ENCODE results near the gene CDH4.

Gene CDH4

DNA sequence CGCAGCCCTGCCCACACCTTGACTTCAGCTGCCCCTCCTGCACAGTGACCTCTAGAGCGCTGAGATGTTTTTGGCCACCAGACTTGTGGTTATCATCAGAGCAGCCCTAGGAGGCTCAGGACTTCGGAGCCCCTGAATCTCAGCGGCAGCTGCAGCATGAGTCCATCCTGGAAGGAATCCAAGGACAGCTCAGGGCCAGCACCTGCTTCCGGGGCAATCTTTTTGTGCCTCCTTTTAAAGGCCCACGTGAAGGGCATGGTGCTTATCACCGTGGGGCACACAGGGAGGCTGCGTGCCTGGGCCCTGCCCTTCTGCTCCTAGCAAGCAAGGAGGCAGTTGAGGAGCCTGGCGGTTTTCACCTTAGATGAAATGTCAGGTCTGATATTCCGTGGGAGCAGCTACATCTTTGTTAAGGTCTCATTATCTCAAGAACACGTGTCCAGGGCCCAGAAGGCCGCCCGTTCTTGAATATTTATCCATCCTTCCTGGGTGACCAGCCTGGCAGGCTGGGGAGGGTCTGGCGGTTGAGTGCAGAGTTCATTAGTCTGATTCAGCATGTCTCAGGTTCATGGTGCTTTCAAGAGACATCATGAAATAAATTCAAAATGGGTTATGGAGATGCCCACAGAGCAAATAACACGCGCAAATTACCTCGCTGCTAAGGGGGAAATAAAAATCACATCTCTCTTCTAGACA, 421.2 kb downstream of the CDH4 start:
- ChIA-PET CTCF (no interaction called here), POLR2A (no interaction called here)
- no peak for DNase-seq (ENCODE audit: extremely low spot score)
- no peak for TF ChIP-seq CTCF (IDR thresholded peaks at IDR 0.05; ENCODE audit: control extremely low read depth, extremely low read depth, low read depth, missing control alignments)

DNA sequence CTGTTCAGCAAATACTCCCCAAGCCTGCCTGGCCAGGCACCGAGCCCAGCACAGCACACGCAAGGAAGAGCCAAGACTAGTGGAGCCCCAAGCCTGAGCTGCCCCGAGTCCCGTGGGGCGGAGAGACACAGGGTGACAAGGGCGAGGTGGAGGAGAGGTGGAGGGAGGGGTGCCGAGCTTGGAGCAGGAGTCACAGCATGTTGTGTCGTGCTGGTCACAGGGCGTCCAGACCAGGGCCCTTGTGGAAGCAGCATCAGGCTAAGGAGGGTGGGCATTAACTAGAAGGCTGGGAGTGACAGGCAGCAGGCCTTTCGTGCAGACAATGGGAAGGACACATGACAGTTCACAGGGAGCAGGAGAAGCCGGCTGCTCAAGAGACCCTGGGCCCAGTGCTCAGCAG, 422.1 kb downstream of the CDH4 start:
- DNase-seq (ENCODE audit: extremely low spot score) = no peak
- no peak for TF ChIP-seq CTCF (IDR thresholded peaks at IDR 0.05; ENCODE audit: control extremely low read depth, extremely low read depth, low read depth, missing control alignments)
- ChIA-PET CTCF (no interaction called here), POLR2A (no interaction called here)

DNA sequence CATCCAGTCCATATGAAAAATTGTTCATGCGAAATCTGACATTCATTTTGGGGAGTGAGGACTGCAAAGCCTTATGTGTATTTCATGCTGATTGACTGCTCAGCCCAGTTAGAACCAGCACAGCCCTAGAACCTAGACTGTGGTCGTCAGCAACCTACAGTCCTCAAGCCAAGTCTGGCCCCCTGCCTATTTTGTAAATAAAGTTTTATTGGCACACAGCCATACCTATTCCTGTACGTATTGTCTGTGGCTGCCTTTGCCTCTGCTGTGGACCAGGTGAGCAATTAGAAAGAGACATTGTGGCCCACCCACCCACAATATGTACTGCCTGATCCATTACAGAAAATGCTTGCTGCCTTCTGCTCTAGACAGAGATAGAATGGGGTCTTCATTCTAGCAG, 422.6 kb downstream of the CDH4 start:
- CTCF ChIA-PET = no interaction called here
- DNase-seq (ENCODE audit: extremely low spot score) = no peak

GRCh38 chr20:61677928-61678327, 425.9 kb downstream of the CDH4 start:
- POLR2A ChIA-PET = no interaction called here
- DNase-seq (ENCODE audit: extremely low spot score) = no peak
- TF ChIP-seq CTCF (IDR thresholded peaks at IDR 0.05; ENCODE audit: control extremely low read depth, extremely low read depth, low read depth, missing control alignments) = no peak
- CTCF ChIA-PET = no interaction called here

More for the DNA sequence above, 422.6 kb downstream of the CDH4 start:
- TF ChIP-seq CTCF (IDR thresholded peaks at IDR 0.05; ENCODE audit: control extremely low read depth, extremely low read depth, low read depth, missing control alignments) = no peak
- POLR2A ChIA-PET = no interaction called here

- no peak for DNase-seq (ENCODE audit: extremely low spot score)
- POLR2A ChIA-PET = no interaction called here
- TF ChIP-seq CTCF (IDR thresholded peaks at IDR 0.05; ENCODE audit: control extremely low read depth, extremely low read depth, low read depth, missing control alignments) = no peak
- CTCF ChIA-PET = no interaction called here
Observed at GRCh38 chr20:61678437-61678836, 426.4 kb downstream of the CDH4 start.

DNA sequence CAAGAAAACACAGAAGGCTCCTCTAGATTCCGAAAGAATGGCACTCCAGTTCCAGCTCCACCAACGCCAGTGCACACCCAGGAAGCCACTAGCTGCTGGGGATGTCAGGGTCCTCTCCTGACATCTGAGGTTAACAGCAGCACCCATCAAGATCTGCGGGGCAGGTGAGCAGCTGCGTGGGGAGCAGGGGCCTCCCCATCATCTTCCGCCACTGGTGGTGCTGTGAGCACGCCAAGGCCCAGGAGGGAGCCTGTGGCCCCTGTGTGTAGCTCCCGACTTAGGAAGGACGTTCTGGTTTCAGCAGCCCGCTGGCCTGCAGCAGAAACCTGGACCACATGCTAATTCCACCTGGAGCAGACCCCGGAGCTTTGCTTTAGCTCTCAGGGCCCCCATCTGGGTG, 427.4 kb downstream of the CDH4 start:
- no peak for DNase-seq (ENCODE audit: extremely low spot score)
- ChIA-PET CTCF (no interaction called here), POLR2A (no interaction called here)
- no peak for TF ChIP-seq CTCF (IDR thresholded peaks at IDR 0.05; ENCODE audit: control extremely low read depth, extremely low read depth, low read depth, missing control alignments)

GRCh38 chr20:61680096-61680495, 428.0 kb downstream of the CDH4 start:
- no peak for TF ChIP-seq CTCF (IDR thresholded peaks at IDR 0.05; ENCODE audit: control extremely low read depth, extremely low read depth, low read depth, missing control alignments)
- ChIA-PET CTCF (no interaction called here), POLR2A (no interaction called here)
- DNase-seq (ENCODE audit: extremely low spot score) = no peak
